ENCODE results near the gene PIP5K1B.
A peak's percentile ranks its signal among the peaks of the same experiment; 100 is the strongest.

PIP5K1B gene

GRCh38 chr9:68825762-68826472 lies 120.9 kb downstream of the PIP5K1B start:
- DNase-seq, result peak; percentile 82

- DNase-seq, result peak; percentile 33
Measured at GRCh38 chr9:68827837-68828744, 123.1 kb downstream of the PIP5K1B start.

- no peak for DNase-seq
Measured at GRCh38 chr9:68832101-68832500, 127.1 kb downstream of the PIP5K1B start.

GRCh38 chr9:68832861-68833518 lies 128.0 kb downstream of the PIP5K1B start:
- DNase-seq, result no peak

- DNase-seq, result peak; percentile 15
Measured at GRCh38 chr9:68834931-68835520, 130.0 kb downstream of the PIP5K1B start.

GRCh38 chr9:68836788-68837187 lies 131.7 kb downstream of the PIP5K1B start:
- DNase-seq, result no peak

GRCh38 chr9:68838245-68838644 lies 133.2 kb downstream of the PIP5K1B start:
- DNase-seq, result no peak

GRCh38 chr9:68841276-68842052 lies 136.4 kb downstream of the PIP5K1B start:
- DNase-seq, result peak; percentile 89

- no peak for DNase-seq
Measured at GRCh38 chr9:68842568-68842967, 137.5 kb downstream of the PIP5K1B start.

- DNase-seq, result no peak
Measured at GRCh38 chr9:68843239-68843638, 138.2 kb downstream of the PIP5K1B start.

- DNase-seq, result no peak
Measured at GRCh38 chr9:68844157-68844556, 139.1 kb downstream of the PIP5K1B start.

- peak; percentile 64 for DNase-seq
Measured at GRCh38 chr9:68844631-68845612, 139.9 kb downstream of the PIP5K1B start.

GRCh38 chr9:68847765-68848164 lies 142.7 kb downstream of the PIP5K1B start:
- DNase-seq, result no peak

- DNase-seq, result peak; percentile 16
Measured at GRCh38 chr9:68851657-68852056, 146.6 kb downstream of the PIP5K1B start.

GRCh38 chr9:68852941-68853340 lies 147.9 kb downstream of the PIP5K1B start:
- no peak for DNase-seq

GRCh38 chr9:68859347-68859746 lies 154.3 kb downstream of the PIP5K1B start:
- no peak for DNase-seq

GRCh38 chr9:68860419-68860818 lies 155.4 kb downstream of the PIP5K1B start:
- DNase-seq, result no peak

- no peak for DNase-seq
Measured at GRCh38 chr9:68861436-68861835, 156.4 kb downstream of the PIP5K1B start.

GRCh38 chr9:68867066-68867465 lies 162.0 kb downstream of the PIP5K1B start:
- no peak for DNase-seq

GRCh38 chr9:68869022-68869421 lies 164.0 kb downstream of the PIP5K1B start:
- DNase-seq, result peak; percentile 65

- DNase-seq, result no peak
Measured at GRCh38 chr9:68870086-68870485, 165.0 kb downstream of the PIP5K1B start.
